GM10847 (cell line): Measurements from ENCODE around the gene BMS1.
A peak's percentile ranks its signal among the peaks of the same experiment; 100 is the strongest.

Source experiments
- POLR2A ChIP-seq: IDR thresholded peaks from 2 replicates; pipeline ENCODE4 v1.6.1; 2011; ENCODE audit not compliant: insufficient read length; ENCODE audit errors: extremely low read depth

BMS1 gene, protein sequence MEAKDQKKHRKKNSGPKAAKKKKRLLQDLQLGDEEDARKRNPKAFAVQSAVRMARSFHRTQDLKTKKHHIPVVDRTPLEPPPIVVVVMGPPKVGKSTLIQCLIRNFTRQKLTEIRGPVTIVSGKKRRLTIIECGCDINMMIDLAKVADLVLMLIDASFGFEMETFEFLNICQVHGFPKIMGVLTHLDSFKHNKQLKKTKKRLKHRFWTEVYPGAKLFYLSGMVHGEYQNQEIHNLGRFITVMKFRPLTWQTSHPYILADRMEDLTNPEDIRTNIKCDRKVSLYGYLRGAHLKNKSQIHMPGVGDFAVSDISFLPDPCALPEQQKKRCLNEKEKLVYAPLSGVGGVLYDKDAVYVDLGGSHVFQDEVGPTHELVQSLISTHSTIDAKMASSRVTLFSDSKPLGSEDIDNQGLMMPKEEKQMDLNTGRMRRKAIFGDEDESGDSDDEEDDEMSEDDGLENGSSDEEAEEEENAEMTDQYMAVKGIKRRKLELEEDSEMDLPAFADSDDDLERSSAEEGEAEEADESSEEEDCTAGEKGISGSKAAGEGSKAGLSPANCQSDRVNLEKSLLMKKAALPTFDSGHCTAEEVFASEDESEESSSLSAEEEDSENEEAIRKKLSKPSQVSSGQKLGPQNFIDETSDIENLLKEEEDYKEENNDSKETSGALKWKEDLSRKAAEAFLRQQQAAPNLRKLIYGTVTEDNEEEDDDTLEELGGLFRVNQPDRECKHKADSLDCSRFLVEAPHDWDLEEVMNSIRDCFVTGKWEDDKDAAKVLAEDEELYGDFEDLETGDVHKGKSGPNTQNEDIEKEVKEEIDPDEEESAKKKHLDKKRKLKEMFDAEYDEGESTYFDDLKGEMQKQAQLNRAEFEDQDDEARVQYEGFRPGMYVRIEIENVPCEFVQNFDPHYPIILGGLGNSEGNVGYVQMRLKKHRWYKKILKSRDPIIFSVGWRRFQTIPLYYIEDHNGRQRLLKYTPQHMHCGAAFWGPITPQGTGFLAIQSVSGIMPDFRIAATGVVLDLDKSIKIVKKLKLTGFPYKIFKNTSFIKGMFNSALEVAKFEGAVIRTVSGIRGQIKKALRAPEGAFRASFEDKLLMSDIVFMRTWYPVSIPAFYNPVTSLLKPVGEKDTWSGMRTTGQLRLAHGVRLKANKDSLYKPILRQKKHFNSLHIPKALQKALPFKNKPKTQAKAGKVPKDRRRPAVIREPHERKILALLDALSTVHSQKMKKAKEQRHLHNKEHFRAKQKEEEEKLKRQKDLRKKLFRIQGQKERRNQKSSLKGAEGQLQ

DNA sequence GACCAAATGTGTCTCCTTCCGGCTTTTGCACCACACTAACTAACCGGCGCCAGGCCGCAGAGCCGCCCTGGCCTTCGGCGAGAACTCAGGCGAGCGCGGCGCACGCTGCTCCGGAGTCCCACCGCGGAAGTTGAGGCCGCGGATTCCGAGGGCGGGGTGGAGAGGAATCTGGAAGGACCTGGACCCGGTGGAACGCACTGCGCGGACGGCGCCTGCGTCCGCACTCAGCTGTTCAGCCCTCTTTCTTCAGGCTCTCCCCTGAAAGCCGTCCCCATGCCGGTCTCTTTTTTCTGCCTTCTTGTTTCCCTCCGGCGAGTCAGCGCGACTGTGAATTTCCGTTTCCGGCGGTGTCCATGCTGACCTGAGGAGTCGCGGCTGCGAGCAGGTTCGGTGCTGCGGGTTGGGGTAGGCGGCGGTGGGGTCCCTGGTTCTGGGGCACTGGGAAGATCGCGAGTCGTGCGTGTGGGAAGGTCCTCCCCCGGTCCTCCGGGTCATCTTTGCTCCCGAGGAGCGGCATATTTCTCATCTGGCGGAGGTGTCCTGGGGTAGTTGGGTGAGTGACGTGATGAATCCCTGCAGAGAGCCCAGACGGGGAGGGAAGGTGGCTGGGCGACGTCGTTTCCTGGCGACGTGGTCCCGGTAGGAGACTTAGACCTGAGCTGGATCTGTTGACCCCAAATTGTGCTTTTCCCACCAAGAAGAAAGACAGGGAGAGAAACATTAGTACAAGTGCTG lies at the start of gene BMS1:
Gene BMS1, plus strand, starts transcription at position 350 of the 735 bp plus-strand sequence. CDS start 1,600 bp downstream, outside the sequence.
- TF ChIP-seq POLR2A, result peak; percentile 94

DNA sequence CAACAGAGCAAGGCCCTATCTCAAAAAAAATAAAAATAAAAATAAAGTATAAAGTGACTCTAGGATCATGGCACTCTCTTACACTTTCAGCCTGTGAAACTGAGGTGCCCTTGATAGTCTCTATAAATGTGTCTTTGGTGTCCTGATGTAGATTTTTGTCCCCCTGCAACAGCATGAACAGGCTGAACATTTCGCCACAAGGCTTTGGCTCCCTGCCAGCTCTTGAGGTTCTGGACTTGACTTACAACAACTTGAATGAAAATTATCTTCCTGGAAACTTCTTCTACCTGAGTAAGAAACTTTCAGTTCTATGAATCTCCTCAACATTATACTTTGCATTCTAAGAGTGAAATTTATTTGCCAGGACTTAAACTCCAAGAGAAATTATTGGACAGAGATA lies 48.1 kb upstream of the BMS1 start:
- TF ChIP-seq POLR2A, result no peak

DNA sequence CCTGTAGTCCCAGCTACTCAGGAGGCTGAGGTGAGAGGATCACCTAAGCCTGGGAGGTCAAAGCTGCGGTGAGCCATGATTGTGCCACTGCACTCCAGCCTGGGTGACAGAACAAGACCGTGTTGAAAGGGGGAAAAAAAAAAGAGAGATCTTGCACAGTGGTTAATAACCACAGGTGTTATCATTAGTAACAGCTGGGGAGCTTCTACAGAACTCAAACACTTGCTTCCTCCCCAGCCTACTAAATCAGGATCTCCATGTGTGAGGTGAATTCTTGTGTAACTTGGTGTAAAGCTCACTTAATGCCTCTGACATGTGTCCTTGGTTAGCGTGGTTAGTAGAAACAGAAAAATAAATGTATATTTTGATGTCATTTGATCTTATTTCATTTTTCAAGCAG lies 43.9 kb upstream of the BMS1 start:
- TF ChIP-seq POLR2A, result no peak

DNA sequence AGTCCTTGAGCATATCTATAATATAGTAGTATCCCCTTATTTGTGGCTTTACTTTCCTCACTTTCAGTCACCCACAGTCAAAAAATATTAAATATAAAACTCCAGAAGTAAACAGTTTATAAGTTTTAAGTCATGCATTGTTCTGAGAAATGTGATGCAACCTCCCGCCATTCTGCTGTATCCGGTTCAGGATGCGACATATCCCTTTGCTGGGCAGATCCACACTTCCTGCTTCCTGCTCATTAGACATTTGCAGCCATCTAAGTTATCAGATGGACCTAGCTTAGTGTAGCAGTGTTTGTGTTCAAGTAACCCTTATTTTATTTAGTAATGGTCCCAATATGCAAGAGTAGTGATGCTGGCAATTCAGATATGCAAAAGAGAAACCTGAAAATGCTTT lies 38.9 kb upstream of the BMS1 start:
- no peak for TF ChIP-seq POLR2A

DNA sequence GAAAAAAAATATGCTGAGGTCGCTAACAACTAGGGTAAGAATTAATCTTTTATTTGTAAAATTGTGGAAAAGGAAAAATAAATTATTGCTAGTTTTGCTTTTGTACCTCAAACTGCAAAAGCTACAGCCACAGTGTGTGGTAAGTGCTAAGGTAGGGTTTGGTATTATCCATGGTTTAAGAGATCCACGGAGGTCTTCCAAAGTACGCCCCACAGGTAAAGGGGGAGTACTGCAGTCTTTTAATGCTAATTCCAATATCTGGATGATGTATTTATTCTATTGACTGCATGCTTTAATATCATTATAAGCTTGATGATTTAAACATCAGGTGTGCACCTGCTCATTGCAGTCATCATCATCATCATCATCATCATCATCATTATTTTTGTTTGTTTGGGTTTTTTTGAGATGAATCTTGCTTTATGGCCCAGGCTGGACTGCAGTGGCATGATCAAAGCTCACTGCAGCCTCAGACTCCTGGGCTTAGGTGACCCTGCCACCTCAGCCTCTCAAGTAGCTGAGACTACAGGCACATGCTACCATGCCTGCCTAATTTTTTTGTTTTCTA lies 38.4 kb upstream of the BMS1 start:
- TF ChIP-seq POLR2A, result no peak

DNA sequence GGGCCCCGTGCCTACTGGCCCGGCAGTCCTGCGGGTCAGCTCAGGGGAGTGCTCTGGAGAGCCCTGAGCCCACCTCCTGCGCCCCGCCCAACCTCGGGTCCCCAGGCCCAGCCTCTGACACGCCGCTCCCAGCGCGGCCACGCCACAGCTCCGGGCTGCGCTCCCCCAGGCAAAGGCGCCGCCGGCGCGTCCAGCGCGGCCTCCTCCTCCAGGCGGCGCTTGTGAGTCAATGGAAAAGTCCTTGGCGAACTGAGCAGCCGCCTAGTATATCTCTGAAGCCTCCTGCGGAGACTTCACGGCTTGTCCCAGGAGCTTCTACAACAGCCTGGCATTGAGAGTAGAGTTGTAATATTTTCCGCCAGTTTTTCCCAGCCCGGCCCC lies 29.5 kb upstream of the BMS1 start:
- no peak for TF ChIP-seq POLR2A

DNA sequence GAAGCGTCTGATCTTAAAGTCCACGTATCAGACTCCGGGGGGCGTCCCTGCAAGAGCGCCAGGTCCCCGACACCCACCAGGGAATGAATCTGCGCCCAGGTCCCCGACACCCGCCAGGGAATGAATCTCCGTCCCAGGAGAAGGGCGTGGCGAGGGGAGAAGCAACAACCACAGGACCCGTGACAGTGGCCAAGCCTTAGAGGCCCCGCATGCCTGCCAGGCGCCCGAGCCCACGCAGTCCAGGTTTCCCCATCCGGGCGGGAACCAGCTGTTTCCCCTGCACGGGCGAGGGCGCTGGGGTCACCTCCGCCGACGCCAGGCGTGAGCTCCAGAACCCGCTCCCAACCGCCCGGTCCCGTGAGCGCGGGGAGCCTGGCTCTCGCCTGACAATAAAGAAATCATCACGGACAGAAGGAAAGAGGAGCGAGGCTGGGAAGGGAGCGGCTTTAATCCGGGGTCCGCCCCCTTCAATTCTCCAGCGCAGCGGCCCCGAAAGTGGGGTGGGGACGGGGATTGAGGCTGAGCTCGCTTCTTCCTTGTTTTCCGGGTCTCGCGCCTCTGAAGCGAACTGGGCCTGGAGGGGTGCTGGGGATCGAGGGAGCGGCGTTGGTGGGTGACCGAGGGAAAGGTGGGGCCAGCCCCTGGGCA lies 29.0 kb upstream of the BMS1 start:
- no peak for TF ChIP-seq POLR2A

DNA sequence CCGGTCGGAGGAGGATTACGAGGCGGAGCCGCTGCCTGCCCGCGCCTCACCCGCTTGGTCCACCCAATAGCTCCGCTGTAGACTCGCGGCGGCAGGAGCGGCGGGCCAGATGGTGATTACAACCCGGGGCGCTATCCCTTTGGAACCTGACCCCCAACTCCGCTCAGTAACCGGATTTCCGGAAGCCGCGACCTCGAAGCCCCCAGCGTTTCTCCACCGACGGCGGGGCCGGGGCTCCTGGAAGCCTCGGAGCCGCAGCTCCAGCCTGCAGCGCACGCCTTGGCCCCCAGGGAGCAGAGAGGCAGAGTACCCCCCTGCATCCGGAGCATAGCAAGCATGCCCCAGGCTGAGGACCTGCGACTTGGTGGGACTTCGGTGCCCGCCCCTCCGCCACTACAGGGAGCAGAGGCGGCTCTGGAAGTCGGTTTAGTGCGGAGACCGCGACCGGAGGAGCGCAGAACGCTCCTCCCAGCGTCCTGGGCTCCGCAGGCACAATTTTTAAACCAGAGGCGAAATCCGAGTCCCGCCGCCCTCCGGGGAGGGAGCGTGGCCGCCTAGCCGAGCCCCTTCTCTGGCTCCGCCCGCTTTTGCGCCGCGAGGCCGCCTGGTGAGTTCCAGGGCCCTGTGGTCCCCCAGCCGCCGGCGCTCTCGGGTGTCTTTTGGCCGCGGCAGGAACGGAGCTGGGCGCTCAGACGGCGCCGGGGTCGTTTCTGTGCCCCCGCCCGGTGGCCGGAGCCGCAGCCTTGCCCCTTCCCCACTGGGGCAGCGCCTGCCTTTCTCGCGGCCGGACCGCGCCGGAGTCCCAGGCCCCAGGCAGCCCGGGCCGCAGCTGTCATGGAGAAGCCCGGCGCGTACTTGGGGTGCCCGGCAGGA lies 28.2 kb upstream of the BMS1 start:
- no peak for TF ChIP-seq POLR2A

DNA sequence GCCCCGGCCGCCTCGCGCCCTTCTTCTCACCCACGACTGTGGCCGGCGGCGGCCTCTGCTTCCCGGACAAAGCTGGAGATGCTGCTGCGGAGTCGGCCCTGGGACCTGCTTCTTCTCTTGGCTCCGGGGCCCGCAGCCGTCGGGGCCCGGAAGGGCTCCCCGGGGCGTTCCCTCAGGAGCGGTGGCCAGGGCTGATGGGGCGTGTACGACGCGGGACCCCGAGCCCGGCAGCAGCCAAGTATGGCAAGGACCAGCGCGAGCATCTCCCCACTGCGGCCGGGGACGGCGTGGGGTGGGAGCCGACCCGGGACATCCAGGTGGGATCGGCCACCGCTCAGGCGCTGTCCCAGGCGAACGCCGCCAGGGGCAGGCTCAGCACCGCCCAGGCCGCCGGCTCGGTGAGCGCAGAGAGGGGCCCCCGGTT lies 27.6 kb upstream of the BMS1 start:
- no peak for TF ChIP-seq POLR2A

DNA sequence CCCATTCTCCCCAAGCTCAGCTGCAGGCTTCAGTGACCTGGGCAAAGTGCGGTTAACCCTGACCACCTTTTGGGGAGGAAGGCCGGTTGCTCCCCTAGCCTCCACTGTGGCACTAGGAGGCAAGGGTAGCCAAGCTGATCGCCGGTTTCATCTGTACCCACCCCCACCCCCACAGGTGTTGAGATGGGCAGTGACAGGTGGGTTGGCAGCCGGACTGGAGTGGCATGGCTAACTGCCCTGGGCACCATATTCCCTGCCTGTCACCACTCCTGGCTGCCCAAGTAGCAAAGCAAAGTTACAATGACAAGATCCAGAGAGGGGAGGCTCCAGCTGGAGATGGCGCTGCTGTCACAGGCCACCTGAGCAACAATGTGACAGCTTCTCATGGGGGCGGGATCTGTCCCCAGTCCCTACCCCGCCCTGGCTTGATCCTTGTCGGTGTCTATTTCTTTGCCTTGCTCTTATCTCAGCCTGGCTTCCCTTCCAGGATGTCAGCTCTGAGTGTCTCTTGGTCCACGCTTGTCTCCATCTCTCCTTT lies 27.0 kb upstream of the BMS1 start:
- no peak for TF ChIP-seq POLR2A

DNA sequence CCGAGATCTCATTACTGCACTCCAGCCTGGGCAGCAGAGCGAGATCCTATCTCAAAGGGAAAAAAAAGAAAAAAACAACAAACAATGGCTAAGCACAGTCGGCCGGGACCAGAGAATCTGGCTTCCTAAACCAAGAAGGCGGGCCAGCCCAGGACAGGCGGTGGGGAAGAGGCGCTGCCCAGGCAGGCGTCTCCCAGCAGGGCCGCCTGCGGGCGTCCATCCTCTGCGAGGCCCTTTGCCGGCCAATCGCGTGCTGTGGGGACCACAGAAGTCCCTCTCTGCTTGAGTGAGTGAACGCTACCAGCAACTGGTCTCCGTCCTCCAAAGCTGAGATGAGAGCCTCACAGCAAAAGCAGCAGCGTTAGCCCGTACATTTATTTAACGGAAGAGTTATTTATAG lies 14.7 kb upstream of the BMS1 start:
- TF ChIP-seq POLR2A, result no peak

DNA sequence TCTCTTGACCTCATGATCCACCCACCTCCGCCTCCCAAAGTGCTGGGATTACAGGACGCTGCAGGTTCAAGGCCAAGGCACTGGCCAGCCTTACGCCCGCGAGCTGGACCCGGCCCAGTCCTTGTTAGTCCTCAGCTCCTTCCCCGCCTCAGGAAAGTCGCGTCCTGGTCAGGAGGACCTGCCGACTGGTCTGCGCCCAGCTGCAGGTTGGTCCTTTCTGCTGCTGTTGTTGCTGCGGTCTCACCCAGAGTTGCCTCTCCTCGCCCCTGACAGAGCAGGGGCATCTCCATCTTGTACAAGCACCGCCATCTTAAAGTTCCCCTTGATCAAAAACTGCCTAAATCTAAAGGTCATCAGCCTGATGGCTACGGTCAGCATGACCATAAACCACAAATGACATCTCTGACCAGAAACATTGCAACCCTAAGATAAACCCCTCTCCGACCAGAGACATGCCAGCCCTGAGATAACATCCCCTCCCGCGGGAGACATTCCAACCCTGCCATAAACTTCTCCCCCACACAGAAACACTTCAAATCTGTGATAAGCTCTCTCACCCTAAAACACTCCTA lies 13.9 kb upstream of the BMS1 start:
- no peak for TF ChIP-seq POLR2A

DNA sequence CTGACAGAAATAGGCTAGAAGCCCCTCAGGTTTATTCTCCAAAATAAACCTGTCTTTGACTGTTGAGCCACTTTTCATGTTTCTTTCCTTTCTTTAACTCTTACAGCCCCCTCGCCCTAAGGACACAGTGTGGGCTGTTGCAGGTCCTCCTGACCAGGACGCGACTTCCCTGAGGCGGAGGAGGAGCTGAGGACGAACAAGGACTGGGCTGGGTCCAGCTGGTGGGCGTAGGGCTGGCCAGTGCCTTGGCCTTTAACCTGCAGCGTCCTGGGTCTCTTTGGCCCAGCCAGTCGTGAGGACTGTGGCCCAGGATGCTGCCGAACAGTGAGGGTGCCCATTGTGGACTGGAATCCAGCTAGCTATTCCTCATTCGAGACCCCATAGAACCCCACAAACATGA lies 13.4 kb upstream of the BMS1 start:
- no peak for TF ChIP-seq POLR2A

DNA sequence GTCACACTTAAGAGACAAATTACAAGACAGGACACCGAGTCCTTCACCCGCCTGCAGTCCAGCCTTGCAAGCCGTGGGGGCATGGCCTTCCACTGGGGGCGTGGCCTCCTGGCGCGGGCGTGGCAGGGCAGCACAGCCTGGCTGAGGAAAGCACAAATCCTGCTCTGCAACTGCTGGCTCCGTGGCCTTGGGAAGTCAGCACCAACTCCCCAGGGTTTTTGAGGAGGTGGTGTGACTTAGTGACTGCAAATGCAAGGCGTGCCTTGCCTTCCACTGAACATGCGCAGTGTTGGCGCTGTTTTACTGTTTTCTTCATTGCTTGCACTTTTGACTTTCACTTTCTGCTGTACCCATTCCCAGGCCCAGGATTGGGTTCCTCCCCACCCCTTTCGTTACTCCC lies 12.9 kb upstream of the BMS1 start:
- TF ChIP-seq POLR2A, result no peak
